NCI-H345 treated with DMSO at 0.1 percent for 48 hours (cell line): ENCODE data around the gene DPH2.

ENCODE experiments used
- DNase-seq: peaks from one replicate; lab custom pipeline; 2025; ENCODE audit not compliant: unreplicated experiment; lab: John Stamatoyannopoulos, UW

DPH2 gene

GRCh38 chr1:43982808-43983207 lies 13.0 kb downstream of the DPH2 start:
- DNase-seq = no peak

GRCh38 chr1:43983253-43983899 lies 13.6 kb downstream of the DPH2 start:
- no peak for DNase-seq

- DNase-seq = no peak
Measured at GRCh38 chr1:43984855-43985254, 15.0 kb downstream of the DPH2 start.

GRCh38 chr1:43985984-43986595 lies 16.3 kb downstream of the DPH2 start:
- no peak for DNase-seq

- DNase-seq = no peak
Measured at GRCh38 chr1:43986712-43987111, 16.9 kb downstream of the DPH2 start.

GRCh38 chr1:43987159-43987902 lies 17.5 kb downstream of the DPH2 start:
- no peak for DNase-seq

- no peak for DNase-seq
Measured at GRCh38 chr1:43990271-43991199, 20.7 kb downstream of the DPH2 start.

GRCh38 chr1:43991200-43991475 lies 21.3 kb downstream of the DPH2 start:
- peak; percentile 52 for DNase-seq

- DNase-seq = peak; percentile 58
Measured at GRCh38 chr1:43991476-43992231, 21.8 kb downstream of the DPH2 start, which contains the start of gene CCDC24. Gene CCDC24, plus strand, starts transcription at chr1:43991599. Its CDS starts 280 bp downstream, at chr1:43991879.

- DNase-seq = no peak
Measured at GRCh38 chr1:43992232-43992995, 22.6 kb downstream of the DPH2 start.

GRCh38 chr1:43993206-43993914 lies 23.6 kb downstream of the DPH2 start:
- DNase-seq = no peak

- no peak for DNase-seq
Measured at GRCh38 chr1:43994071-43994470, 24.3 kb downstream of the DPH2 start.

GRCh38 chr1:43994794-43995790 lies 25.3 kb downstream of the DPH2 start:
- DNase-seq = no peak

GRCh38 chr1:43995984-43996732 lies 26.3 kb downstream of the DPH2 start:
- no peak for DNase-seq

GRCh38 chr1:43996733-43997115 lies 26.9 kb downstream of the DPH2 start:
- no peak for DNase-seq

GRCh38 chr1:43997295-43997999 lies 27.6 kb downstream of the DPH2 start:
- no peak for DNase-seq

- DNase-seq = no peak
Measured at GRCh38 chr1:43998000-43998378, 28.2 kb downstream of the DPH2 start.
